ENCODE data around the gene DDR1.

Gene DDR1

DNA sequence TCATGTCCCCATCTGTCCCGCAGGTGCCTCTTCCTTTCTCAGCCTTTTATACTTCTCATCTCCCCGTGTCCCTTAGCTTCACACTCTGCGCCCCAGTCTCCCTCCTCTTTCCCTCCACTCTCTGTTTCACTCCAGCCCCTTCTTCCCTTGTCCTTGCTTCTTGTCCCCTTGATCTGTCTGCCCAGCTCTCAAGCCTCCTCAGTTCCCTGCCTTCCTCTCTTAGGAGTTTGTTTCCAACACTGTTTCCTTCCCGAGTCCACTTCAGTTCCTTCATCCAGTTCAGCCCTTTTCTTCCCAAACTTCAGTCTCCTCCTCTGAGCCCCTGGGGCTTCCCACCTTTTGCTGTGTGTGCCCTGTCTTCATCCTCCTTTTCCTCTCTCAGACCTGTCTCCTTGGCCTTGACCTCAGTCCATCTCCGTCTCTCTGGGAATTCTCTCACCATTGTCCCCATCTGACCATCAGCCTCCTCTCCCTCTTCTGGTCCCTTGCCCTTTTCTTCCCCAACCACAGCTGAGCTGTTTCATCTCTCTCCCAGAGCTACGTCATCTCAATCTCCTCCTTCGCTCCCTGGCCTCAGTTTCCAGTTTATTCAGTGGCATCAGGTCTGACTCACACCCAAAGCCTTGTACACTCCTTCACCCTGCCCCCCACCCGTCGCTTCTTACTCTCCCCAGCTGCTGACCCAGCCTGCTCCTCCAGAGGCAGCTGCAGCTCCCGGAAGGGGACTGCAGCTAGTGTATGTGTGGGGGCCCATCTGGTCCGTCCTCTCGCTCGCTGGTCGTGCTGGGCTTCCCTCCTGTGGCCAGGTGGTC is 2.7 kb upstream of the DDR1 start:
- DNase-seq, result no peak

DNA sequence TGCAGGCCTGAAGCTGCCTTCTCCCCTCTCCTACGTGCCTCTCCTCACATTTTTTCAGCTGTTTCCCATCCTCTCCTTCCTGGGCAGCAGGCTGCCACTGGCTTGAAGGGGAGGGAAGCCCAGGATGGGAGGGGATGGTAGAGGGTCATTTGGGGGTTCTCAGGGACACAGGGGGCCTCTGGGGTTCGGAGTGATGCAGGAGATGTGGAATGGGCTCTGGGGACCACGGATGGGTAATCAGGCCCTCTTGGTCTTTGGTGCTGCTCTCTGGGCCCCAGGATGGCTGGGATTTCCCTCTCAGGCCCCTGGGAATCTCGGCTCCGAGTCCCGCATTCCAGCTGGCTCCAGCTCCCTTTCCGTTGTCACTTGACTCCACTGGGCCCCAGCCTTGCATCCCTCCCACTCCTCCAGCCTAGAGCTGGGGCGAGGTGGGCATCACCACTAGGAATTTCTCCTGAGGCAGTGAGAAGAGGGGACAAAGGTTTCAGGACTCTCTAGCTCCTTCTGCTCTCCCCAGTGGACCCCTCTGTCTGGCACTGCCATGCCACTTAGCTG is 2.0 kb upstream of the DDR1 start:
- no peak for DNase-seq

DNA sequence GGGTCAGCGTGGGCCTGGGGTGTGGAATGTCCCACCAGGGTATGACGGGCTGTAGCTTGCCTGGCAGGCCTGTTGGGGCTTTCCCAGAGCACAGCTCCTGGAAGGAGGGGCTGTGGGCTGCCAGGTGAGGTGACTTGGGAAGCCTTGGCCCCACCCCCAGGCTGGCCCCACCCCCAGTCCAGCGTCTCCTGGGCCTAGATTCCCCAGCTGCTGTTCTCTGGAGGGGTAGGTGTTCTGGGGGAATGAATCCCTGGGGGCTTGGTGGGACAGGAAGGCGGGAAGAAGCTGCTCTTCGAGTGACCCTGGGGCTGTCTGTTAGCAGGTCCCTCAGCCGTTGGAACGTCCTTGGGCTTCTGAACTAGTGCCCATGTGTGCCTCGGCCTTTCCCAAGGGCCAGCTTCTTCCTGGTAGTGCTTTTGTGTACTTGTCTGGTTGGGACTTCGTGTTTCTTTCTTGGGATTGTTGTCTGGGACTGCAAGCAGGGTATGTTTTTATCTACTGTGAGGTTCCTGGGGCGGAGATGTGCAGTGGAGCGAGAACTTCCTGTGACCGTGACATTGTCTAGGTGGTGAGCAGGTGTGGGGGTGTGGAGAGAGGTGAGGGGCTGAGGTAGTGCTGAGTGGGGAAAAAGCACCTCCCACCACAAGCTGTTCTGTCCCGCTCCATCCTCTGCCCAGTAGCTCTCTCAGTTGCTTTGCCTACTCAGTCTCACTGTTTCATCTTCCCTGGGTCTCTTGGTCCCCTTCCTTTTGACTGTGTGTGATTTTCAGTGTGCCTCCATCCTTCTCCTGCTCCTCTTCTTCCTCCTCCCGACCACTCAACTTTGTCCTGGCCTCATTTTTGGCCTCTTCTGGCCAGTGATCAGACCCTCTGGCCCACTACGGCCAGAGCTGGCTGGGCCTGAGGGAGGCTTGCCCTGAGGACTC is 1.3 kb upstream of the DDR1 start:
- no peak for DNase-seq

DNA sequence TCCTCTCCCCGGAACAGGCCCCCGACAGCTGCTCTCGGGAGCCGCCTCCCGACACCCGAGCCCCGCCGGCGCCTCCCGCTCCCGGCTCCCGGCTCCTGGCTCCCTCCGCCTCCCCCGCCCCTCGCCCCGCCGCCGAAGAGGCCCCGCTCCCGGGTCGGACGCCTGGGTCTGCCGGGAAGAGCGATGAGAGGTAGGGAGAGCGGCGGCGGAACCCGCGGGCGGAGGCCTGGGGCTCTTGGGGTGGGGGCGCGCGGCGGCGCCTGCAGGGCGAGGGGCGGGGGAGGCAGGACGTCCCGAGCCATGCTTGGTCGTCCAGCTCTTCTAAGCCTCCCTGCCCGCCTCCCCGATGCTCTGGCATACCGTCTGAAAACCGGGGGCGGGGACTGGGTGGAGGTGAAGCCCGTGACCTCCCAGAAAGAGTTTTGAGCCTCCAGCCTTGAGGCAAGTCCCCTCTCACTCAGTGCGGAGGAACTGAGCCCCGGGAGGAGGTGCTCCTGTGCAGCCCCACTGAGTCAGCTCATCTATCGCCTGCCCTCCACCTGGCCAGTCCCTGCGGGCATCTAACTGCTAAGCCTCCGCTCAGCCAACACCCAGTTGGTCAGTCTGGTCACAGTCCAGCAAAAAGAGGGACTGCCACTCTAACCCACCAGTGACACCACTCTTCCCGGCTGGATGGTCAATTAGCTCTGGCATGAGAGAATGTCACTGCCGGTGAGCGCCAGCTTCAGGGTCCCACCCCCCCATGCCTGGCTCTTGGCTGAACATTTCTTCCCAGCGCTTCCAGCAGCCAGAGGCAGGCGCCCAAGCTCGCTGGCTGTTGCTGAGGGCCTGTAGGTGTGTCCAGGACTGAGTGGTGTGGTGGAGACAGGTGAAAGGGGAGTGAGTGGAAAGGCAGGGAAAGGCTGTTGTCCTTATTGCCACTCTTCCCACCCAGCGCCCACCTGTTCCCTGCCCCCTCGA is 482 bp downstream of the DDR1 start:
- DNase-seq, result no peak

DNA sequence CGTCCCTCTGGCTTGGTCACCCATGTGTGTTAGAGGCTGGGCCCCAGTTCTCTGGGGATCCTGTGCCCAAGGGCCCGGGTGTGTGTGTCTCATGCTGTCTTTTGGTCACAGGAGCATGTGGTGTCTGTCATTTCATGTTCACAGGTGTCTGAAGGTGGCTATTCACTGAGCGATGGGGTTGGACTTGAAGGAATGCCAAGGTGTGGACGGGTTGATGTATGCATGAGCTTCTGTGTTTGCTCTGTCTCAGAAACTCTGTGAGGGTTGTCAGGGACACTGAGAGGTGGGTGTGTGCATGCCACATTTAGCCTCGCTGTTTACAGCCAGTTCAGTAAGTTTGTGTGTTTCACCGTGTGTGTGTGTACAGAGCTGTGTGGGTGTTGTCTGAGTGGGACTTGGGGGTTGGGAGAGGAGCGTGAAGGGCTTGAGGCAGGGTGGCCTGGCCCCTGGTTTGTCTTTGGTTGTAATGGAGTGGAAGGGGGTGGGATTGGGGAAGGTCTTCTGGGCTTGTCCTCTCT is 1.2 kb downstream of the DDR1 start:
- DNase-seq, result no peak

DNA sequence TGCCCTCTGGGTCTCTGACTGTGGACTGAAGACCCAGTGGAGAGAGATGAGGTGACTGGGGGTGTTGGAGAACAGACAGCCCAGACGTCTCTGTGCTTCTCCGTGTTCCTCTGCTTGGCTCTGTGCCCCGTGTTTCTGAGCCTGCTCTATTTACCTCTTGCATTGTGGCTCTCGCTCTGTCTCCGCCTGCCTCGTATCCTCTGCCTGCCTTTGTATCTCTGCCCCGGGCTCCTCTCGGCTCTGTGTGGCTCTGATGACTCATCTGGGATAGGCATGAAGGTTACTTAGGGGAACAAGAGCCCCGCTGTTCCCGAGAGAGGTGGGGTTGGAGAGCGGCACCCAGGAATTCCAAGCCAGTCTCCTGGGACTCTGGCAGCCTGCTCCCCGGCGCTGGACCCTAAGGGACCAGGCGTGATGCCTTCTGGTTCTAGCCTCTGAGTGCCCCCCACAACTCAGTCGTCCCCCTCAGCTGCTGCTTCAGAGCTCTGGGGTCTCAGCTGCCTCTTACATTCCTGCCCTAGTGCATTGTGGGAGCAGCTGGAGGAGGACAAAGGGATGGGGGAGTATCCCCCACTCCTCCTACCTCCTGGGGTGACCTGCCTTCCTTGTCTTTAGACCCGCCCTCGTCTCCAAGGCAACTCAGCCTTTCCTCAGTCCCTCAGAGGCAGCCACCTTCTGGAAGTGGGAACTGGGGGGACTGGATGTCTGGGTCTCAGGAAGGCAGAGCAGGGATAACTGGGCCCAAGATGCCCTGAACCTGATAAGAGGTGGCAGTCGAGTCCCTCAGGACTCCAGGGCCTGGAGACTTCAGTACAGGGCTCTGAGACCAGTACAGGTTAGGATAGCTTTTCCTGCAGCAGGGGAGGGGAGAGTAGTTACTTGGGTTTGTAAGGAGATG is 1.9 kb downstream of the DDR1 start:
- peak; percentile 3 for DNase-seq

DNA sequence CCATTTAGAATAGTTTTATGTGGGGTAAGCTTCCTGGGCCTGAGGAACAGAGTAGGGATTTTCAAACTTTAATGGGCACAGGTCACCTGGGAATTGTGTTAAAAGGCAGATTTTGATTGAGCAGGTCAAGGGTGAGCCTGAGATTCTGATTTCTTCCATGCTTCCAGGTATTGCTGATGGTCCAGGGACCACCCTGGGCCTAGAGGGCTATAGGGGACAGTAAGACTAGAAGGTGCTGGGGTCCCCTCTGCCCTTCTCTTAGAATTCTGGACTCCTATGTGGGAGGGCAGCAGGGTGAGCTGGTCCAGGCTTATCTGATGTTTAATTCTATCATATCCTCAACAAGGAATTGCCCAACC is 2.6 kb downstream of the DDR1 start:
- DNase-seq, result no peak

DNA sequence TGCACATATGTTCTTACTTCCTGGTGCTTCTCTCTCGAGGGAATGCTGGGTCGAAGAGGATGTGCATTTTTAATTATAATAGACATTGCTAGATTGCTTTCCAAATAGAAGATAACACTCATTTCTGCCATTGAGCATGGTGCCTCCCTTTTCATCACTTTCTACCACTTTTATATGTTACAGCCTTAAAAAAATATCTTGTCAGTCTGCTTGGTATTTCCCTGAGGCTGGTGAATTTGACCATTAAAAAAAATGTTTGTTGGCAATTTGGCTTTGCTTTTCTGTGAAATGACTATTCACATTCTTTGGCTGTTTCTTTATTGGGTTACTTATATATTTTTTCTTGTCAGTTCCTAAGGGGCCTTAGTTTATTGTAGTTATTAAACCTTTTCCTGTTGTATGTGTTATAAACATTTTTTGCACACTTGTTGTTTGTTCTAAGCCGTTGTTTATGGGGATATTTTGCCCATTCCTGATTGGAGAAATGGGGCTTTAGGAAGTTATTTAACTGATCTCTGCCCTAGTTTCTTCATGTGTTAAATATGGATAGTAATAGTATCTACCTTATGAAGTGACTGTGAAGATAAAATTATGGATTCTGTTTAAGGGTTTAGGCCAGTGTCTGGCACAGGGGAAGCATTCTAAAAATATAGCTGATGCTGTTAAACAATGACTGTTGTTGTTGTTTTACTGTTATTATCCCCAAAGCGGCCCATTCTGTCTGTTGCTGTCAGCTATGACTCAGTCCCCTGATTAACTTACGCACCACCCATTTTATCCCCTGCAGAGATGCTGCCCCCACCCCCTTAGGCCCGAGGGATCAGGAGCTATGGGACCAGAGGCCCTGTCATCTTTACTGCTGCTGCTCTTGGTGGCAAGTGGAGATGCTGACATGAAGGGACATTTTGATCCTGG is 3.8 kb downstream of the DDR1 start:
- DNase-seq, result no peak

DNA sequence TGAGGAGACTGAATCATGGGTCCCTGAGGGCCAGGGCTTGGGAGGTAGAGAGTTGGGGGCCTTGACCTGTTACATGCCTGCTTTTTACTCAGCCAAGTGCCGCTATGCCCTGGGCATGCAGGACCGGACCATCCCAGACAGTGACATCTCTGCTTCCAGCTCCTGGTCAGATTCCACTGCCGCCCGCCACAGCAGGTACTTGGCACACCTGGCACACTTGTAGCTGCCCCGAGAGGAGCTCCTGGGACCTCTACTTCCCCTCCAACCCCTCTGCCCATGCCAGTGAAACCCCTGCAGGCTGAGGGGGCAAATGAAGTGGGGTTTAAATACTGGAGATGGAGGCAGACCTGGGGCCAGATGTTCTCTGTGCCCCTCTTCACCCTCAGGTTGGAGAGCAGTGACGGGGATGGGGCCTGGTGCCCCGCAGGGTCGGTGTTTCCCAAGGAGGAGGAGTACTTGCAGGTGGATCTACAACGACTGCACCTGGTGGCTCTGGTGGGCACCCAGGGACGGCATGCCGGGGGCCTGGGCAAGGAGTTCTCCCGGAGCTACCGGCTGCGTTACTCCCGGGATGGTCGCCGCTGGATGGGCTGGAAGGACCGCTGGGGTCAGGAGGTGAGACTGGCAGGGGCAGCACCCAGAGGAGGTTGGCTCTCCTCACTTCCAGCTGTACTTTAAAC is 4.6 kb downstream of the DDR1 start:
- DNase-seq, result no peak

DNA sequence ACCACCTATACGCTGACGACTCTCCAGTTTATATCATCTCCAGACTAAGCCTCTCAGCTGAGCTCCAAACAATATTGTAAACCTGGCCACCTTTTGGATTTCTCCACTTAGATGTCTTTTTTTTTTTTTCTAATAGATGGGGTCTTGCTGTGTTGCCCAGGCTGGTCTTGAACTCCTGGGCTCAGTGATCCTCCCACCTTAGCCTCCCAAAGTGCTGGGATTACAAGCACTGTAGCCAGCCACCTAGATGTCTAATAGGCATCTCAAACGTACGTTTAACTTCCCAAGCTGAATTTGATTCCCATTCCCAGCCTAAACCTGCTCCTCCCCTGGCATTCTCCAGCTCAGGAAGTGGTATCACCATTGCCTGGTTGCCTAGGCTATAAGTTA is 5.2 kb downstream of the DDR1 start:
- DNase-seq, result no peak

DNA sequence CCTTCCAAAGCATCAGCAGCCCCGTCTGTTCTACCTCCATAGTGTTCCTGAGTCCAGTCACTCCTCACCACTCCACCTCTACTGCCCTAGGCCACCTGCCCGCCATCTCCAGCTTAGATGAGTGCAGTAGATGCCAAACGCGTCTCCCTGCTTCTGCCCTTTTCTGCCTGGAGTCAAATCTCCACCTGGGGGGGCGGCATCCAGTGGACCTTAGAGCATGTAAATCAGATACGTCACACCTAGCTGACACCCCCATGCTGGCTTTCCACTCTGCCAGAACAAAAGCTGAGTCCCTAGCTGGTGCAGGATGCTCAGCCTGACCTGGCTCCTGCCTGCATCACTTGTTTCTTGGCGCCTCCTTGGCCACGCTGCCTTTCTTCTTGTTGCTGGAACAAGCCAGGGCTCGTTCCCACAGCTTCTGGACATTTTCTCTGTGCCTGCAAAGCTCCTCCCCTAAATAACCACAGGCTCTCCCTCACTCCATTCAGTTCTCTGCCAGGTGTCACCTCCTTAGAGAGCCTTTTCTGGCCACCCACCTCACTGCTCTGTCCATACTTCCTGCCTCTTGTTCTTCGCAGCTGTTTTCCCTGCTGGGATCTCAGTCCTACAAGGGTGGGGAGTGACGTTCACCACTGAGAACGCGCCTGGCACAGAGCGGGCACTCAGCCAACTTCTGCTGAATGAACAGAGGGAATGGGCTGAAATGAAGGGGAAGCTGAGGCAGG is 5.8 kb downstream of the DDR1 start:
- DNase-seq, result no peak

DNA sequence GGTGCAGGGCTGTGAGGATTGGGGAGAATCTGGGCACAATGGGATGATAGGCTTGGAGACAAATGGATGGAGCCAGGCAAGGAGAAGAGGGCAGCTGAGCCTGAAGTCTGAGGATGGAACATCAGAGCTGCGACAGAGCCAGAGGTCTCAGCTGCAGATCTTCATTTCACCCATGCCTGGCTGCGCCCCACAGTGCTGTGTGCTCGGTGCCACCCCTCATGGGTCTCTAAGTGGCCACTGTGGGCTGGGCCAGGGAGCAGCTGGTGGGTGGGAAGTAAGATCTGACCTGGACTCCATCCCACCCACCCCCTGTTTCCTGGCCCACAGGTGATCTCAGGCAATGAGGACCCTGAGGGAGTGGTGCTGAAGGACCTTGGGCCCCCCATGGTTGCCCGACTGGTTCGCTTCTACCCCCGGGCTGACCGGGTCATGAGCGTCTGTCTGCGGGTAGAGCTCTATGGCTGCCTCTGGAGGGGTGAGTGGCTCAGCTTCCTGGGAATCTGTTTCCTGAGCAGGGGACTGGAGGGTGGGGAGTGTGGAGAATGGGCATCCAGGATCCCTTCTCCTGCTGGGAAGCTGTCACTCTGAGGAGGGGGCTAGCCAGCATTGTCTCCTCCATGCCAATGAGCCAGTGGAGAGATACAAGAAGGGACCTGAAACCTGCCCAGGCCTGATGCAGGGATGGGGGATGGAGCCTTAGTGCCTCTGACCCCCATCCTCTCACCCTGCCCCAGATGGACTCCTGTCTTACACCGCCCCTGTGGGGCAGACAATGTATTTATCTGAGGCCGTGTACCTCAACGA is 6.5 kb downstream of the DDR1 start:
- no peak for DNase-seq

DNA sequence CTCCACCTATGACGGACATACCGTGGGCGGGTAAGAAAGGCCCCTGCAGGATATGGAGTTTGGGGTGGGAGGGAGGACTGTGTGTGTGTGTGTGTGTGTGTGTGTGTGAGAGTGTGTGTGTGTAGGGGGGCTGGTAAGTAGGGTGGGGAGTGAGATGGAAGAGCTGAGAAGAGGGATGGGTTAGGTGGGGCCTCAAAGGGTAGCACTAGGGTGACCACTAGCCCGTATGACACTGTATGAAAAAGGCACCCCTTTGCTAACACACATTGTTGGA is 7.1 kb downstream of the DDR1 start:
- DNase-seq, result no peak

DNA sequence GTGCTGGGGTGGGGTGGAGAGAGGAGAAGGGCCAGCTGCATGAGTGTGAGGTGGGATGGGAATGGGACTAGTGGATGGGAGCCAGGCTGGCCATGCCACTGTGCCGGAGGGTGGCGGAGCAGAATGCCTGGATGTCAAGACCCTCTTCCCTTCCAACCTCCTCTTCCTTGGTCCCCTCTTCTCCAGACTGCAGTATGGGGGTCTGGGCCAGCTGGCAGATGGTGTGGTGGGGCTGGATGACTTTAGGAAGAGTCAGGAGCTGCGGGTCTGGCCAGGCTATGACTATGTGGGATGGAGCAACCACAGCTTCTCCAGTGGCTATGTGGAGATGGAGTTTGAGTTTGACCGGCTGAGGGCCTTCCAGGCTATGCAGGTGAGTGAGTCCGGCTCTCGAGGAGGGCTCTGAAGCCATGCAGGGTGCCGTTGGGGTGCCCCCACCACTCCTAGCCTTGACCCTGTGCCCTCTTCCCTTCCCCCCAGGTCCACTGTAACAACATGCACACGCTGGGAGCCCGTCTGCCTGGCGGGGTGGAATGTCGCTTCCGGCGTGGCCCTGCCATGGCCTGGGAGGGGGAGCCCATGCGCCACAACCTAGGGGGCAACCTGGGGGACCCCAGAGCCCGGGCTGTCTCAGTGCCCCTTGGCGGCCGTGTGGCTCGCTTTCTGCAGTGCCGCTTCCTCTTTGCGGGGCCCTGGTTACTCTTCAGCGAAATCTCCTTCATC is 7.7 kb downstream of the DDR1 start:
- DNase-seq, result peak; percentile 18

DNA sequence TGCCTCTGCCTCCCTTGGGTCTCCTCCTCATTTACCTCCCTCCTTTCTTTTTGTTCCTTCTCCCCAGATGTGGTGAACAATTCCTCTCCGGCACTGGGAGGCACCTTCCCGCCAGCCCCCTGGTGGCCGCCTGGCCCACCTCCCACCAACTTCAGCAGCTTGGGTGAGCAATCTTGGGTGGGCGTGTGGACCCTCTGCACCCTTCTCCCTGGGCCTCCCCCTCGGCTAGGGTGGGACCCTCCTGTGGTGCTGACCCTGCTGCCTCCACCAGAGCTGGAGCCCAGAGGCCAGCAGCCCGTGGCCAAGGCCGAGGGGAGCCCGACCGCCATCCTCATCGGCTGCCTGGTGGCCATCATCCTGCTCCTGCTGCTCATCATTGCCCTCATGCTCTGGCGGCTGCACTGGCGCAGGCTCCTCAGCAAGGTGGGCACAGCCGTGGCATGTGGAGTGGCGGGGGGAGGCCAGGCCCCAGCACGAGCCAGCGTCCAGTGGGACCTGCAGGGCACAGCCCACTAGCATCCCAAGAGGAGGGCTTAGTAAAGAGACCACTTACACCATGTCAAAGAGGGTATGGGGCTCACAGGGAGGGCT is 8.8 kb downstream of the DDR1 start:
- DNase-seq, result no peak

DNA sequence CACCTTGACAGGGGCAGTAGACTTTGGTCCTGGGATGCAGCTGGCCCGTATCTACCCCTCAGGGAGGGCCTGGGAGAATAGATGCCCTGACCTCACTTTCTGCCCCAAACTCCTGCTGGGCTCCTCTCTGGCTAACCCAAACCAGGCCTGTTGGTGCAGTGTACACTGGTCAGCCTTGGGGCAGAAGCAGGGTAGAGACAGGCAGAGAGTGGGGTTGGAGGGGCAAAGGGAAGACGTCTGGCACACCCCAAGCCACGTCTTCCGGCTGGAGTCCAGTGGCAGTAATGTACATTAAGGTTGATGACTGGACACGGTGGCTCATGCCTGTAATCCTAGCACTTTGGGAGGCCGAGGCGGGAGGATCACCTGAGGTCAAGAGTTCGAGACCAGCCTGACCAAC is 9.3 kb downstream of the DDR1 start:
- no peak for DNase-seq

DNA sequence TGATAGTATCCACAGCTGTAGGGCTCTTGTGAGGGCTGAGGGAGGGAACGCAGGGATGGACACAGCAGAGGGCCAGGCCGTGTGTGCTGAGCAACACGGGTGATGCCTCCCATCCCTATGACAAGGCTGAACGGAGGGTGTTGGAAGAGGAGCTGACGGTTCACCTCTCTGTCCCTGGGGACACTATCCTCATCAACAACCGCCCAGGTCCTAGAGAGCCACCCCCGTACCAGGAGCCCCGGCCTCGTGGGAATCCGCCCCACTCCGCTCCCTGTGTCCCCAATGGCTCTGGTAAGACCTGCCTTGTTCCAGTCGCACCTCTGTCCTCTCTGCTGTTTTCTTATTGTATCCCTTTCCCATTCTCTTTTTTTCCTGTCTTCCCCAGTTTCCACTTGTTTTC is 10.1 kb downstream of the DDR1 start:
- no peak for DNase-seq
